HEK293 (cell line): ENCODE results near the gene SNX20.

Experiments
- CTCF ChIA-PET: fragments of 350-600 bp; formaldehyde crosslinking; extraction: SDS; loops from one replicate; lab custom pipeline; 2021; ENCODE audit warnings: antibody characterized with exemption; lab: Yijun Ruan, JAX
- POLR2A ChIA-PET: fragments of 300-600 bp; formaldehyde crosslinking; extraction: SDS; loops from one replicate; lab custom pipeline; 2020; ENCODE audit warnings: antibody characterized with exemption, inconsistent platforms; lab: Yijun Ruan, JAX
- H3K27ac ChIP-seq: fragments of 200-500 bp; sonication (Bioruptor generic); 2 replicates; pipeline ENCODE4 v1.5.1; 2014; ENCODE audit warnings: low read depth, low read length, control low read depth, inconsistent platforms; ENCODE audit errors: extremely low read depth
- H3K36me3 ChIP-seq, 2 experiments: fragments of 200-500 bp in 1 of 2; sonication (Bioruptor generic) in 1 of 2; 1 replicate in 1 of 2; 2 replicates in 1 of 2; pipeline ENCODE4 v1.5.1; 2014 to 2017; ENCODE audit warnings: inconsistent platforms in 2 of 2, low read length in 2 of 2; ENCODE audit not compliant: control insufficient read depth in 2 of 2, insufficient read depth in 1 of 2
- H3K4me1 ChIP-seq: fragments of 200-500 bp; sonication (Bioruptor generic); 2 replicates; pipeline ENCODE4 v1.5.1; 2014; ENCODE audit warnings: mild to moderate bottlenecking, low read length, inconsistent platforms; ENCODE audit not compliant: control insufficient read depth, insufficient read depth
- H3K4me3 ChIP-seq: 2 replicates; pipeline ENCODE4 v1.5.1; 2011; ENCODE audit warnings: low read depth, mild to moderate bottlenecking, control low read depth, low read length, moderate library complexity
- H3K9me3 ChIP-seq: fragments of 200-500 bp; sonication (Bioruptor generic); 2 replicates; pipeline ENCODE4 v1.5.1; 2014; ENCODE audit warnings: low read depth, low read length, inconsistent platforms; ENCODE audit not compliant: control insufficient read depth, insufficient read depth
- BCL11A ChIP-seq: fragments of 450-650 bp; formaldehyde crosslinking; IDR thresholded peaks from 2 replicates; pipeline ENCODE4 v1.5.1; 2016; ENCODE audit warnings: low read depth, missing biosample characterization, missing genetic modification characterization
- CTCF ChIP-seq: fragments of 450-650 bp; formaldehyde crosslinking; IDR thresholded peaks from 2 replicates; pipeline ENCODE4 v1.5.1; 2016; ENCODE audit warnings: missing biosample characterization, missing genetic modification characterization
- EGR2 ChIP-seq: fragments of 450-650 bp; formaldehyde crosslinking; IDR thresholded peaks from 2 replicates; pipeline ENCODE4 v1.5.1; 2016; ENCODE audit warnings: low read depth, missing biosample characterization, missing genetic modification characterization
- GLI2 ChIP-seq: fragments of 450-650 bp; formaldehyde crosslinking; IDR thresholded peaks from 2 replicates; pipeline ENCODE4; 2017; ENCODE audit warnings: missing biosample characterization, missing genetic modification characterization, low read depth, borderline replicate concordance
- GLI4 ChIP-seq: fragments of 450-650 bp; formaldehyde crosslinking; IDR thresholded peaks from 2 replicates; pipeline ENCODE4 v1.5.1; 2016; ENCODE audit warnings: missing biosample characterization, missing genetic modification characterization
- GLIS1 ChIP-seq: fragments of 450-650 bp; formaldehyde crosslinking; IDR thresholded peaks from 2 replicates; pipeline ENCODE4 v1.5.1; 2016; ENCODE audit warnings: missing biosample characterization, missing genetic modification characterization
- KLF16 ChIP-seq: fragments of 450-650 bp; formaldehyde crosslinking; IDR thresholded peaks from 2 replicates; pipeline ENCODE4 v1.5.1; 2017; ENCODE audit warnings: missing biosample characterization, missing genetic modification characterization
- KLF7 ChIP-seq: fragments of 450-650 bp; formaldehyde crosslinking; IDR thresholded peaks from 2 replicates; pipeline ENCODE4 v1.5.1; 2016; ENCODE audit warnings: missing biosample characterization, missing genetic modification characterization, borderline replicate concordance
- OSR2 ChIP-seq: fragments of 450-650 bp; formaldehyde crosslinking; IDR thresholded peaks from 2 replicates; pipeline ENCODE4 v1.5.1; 2016; ENCODE audit warnings: missing biosample characterization, missing genetic modification characterization
- PRDM10 ChIP-seq: fragments of 450-650 bp; formaldehyde crosslinking; IDR thresholded peaks from 2 replicates; pipeline ENCODE4 v1.5.1; 2016; ENCODE audit warnings: missing biosample characterization, missing genetic modification characterization
- SALL2 ChIP-seq: fragments of 450-650 bp; formaldehyde crosslinking; IDR thresholded peaks from 2 replicates; pipeline ENCODE4 v1.5.0; 2017; ENCODE audit warnings: missing biosample characterization, mild to moderate bottlenecking, missing genetic modification characterization, borderline replicate concordance
- ZFP37 ChIP-seq: fragments of 450-650 bp; formaldehyde crosslinking; IDR thresholded peaks from 2 replicates; pipeline ENCODE4 v1.5.1; 2016; ENCODE audit warnings: missing biosample characterization, missing genetic modification characterization
- ZNF133 ChIP-seq: fragments of 450-650 bp; formaldehyde crosslinking; IDR thresholded peaks from 2 replicates; pipeline ENCODE4 v1.5.1; 2016; ENCODE audit warnings: missing biosample characterization, missing genetic modification characterization
- ZNF140 ChIP-seq: fragments of 450-650 bp; formaldehyde crosslinking; IDR thresholded peaks from 2 replicates; pipeline ENCODE4 v1.5.1; 2016; ENCODE audit warnings: missing biosample characterization, missing genetic modification characterization
- ZNF202 ChIP-seq: fragments of 450-650 bp; formaldehyde crosslinking; IDR thresholded peaks from 2 replicates; pipeline ENCODE4 v1.5.1; 2016; ENCODE audit warnings: missing biosample characterization, missing genetic modification characterization, borderline replicate concordance
- ZNF37A ChIP-seq: fragments of 450-650 bp; IDR thresholded peaks from 2 replicates; pipeline ENCODE4 v1.5.1; 2018; ENCODE audit warnings: missing biosample characterization, missing genetic modification characterization
- ZNF394 ChIP-seq: fragments of 450-650 bp; formaldehyde crosslinking; IDR thresholded peaks from 2 replicates; pipeline ENCODE4 v1.5.1; 2016; ENCODE audit warnings: missing biosample characterization, missing genetic modification characterization, mild to moderate bottlenecking, moderate library complexity, borderline replicate concordance
- ZNF501 ChIP-seq: fragments of 450-650 bp; formaldehyde crosslinking; IDR thresholded peaks from 2 replicates; pipeline ENCODE4 v1.5.1; 2016; ENCODE audit warnings: missing biosample characterization, missing genetic modification characterization
- ZNF654 ChIP-seq: fragments of 450-650 bp; formaldehyde crosslinking; IDR thresholded peaks from 2 replicates; pipeline ENCODE4 v1.5.1; 2016; ENCODE audit warnings: low read depth, missing biosample characterization, missing genetic modification characterization
- ZSCAN16 ChIP-seq: fragments of 450-650 bp; formaldehyde crosslinking; IDR thresholded peaks from 2 replicates; pipeline ENCODE4 v1.5.1; 2016; ENCODE audit warnings: missing biosample characterization, missing genetic modification characterization
- ZSCAN4 ChIP-seq: fragments of 450-650 bp; formaldehyde crosslinking; IDR thresholded peaks from 2 replicates; pipeline ENCODE4 v1.5.1; 2017; ENCODE audit warnings: missing biosample characterization, missing genetic modification characterization
- TF ChIP-seq, protein P1 (sequence below): fragments of 450-650 bp; formaldehyde crosslinking; IDR thresholded peaks from 2 replicates; pipeline ENCODE4 v1.5.1; 2016; ENCODE audit warnings: missing biosample characterization, missing genetic modification characterization
- TF ChIP-seq, protein P2 (sequence below): fragments of 450-650 bp; formaldehyde crosslinking; IDR thresholded peaks from 2 replicates; pipeline ENCODE4 v1.5.1; 2016; ENCODE audit warnings: missing biosample characterization, missing genetic modification characterization

The SNX20 gene

DNA sequence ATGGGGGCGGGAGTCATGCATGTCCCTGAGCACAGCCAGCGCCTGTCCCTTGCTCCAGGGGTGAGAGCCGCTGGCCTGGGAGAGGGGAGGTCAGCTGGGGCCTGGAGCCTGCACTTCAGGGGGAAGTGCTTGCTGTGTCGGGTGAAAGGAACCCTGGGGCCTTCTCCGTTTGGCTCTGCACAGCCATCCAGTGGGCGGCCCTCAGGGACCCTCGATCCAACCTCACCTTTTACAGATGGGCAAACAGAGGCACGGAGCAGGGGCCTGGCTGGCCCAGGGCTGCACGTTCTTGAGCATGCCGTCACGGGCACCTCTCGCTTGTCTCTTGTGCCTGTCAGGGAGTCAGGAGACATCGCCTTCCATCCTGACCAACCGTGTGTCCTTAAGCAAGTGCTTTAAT lies 1.8 kb downstream of the SNX20 start:
- H3K4me1 ChIP-seq = no peaks in the 10 kb centered on the region
- TF ChIP-seq OSR2 (tag by site-specific recombination) = no peak
- no peak for TF ChIP-seq CTCF (tag by site-specific recombination)
- TF ChIP-seq ZNF654 = no peak
- no peak for TF ChIP-seq ZFP37 (tag by site-specific recombination)
- no peak for TF ChIP-seq ZNF202
- TF ChIP-seq ZNF37A (tag by site-specific recombination) = no peak
- TF ChIP-seq ZSCAN4 (tag by site-specific recombination) = no peak
- TF ChIP-seq KLF16 (tag by site-specific recombination) = no peak
- no peak for TF ChIP-seq ZSCAN16 (tag by site-specific recombination)
- TF ChIP-seq BCL11A (tag by site-specific recombination) = no peak
- TF ChIP-seq, protein P1, sequence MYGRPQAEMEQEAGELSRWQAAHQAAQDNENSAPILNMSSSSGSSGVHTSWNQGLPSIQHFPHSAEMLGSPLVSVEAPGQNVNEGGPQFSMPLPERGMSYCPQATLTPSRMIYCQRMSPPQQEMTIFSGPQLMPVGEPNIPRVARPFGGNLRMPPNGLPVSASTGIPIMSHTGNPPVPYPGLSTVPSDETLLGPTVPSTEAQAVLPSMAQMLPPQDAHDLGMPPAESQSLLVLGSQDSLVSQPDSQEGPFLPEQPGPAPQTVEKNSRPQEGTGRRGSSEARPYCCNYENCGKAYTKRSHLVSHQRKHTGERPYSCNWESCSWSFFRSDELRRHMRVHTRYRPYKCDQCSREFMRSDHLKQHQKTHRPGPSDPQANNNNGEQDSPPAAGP (tag by site-specific recombination) = no peak
- no peak for TF ChIP-seq EGR2 (tag by site-specific recombination)
- TF ChIP-seq GLI2 (tag by site-specific recombination) = no peak
- TF ChIP-seq KLF7 (tag by site-specific recombination) = no peak
- TF ChIP-seq, all 188 proteins: peak for 0
- no peaks in the 10 kb centered on the region for H3K36me3 ChIP-seq
- ChIA-PET CTCF (interaction anchor here (0.9 to 7.1 kb wide), 4 partner anchors 8 to 127 kb away, joined by 3 to 39 read pairs (median 3); partner anchors contain the start of gene CYLD), POLR2A (no interaction called here)
- no peak overlapping the region for H3K4me3 ChIP-seq
- H3K9me3 ChIP-seq = no peaks in the 10 kb centered on the region
- H3K27ac ChIP-seq = no peak overlapping the region

- Histone ChIP-seq H3K4me3 (no peak overlapping the region), H3K4me1 (no peaks in the 10 kb centered on the region), H3K9me3 (no peaks in the 10 kb centered on the region)
- ChIA-PET CTCF (interaction anchor here (0.5 to 7.1 kb wide), 4 partner anchors 13 to 164 kb away, joined by 3 to 39 read pairs (median 3); partner anchors contain the start of gene CYLD), POLR2A (no interaction called here)
- TF ChIP-seq, protein P2, sequence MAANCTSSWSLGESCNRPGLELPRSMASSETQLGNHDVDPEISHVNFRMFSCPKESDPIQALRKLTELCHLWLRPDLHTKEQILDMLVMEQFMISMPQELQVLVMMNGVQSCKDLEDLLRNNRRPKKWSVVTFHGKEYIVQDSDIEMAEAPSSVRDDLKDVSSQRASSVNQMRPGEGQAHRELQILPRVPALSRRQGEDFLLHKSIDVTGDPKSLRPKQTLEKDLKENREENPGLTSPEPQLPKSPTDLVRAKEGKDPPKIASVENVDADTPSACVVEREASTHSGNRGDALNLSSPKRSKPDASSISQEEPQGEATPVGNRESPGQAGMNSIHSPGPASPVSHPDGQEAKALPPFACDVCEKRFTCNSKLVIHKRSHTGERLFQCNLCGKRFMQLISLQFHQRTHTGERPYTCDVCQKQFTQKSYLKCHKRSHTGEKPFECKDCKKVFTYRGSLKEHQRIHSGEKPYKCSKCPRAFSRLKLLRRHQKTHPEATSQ (tag by site-specific recombination) = no peak
- no peak for TF ChIP-seq ZSCAN4 (tag by site-specific recombination)
- TF ChIP-seq ZNF394 = no peak
- no peak for TF ChIP-seq PRDM10 (tag by site-specific recombination)
- no peak for TF ChIP-seq GLIS1 (tag by site-specific recombination)
- TF ChIP-seq ZNF140 (tag by site-specific recombination) = no peak
- no peak for TF ChIP-seq ZNF133 (tag by site-specific recombination)
- TF ChIP-seq ZNF202 = no peak
- no peak for TF ChIP-seq ZNF501 (tag by site-specific recombination)
- TF ChIP-seq GLI4 (tag by site-specific recombination) = no peak
- no peak for TF ChIP-seq SALL2 (tag by site-specific recombination)
- TF ChIP-seq, all 188 proteins: peak for 0
- no peak overlapping the region for H3K27ac ChIP-seq
- H3K36me3 ChIP-seq = no peaks in the 10 kb centered on the region
Measured at GRCh38 chr16:50678531-50678930, 2.6 kb downstream of the SNX20 start.
